Liver (tissue), 9 donors: ENCODE data around the gene PTCD2. TPM values are rescaled to one million over a fixed set of nuclear protein-coding genes. Genes with fewer than 3 reads are reported as not detected.
A peak's percentile ranks its signal among the peaks of the same experiment; 100 is the strongest.

Experiments
- DNase-seq: peaks from one replicate; pipeline ENCODE4 v3.0.0-alpha.2; 2017; ENCODE audit warnings: low spot score
- H3K27ac ChIP-seq, 2 donors: one replicate each; pipeline ENCODE4 v1.7.0; 2013; ENCODE audit warnings: inconsistent platforms in 2 of 2, low read length in 2 of 2, control low read depth in 1 of 2, low read depth in 1 of 2, mild to moderate bottlenecking in 1 of 2
- H3K27me3 ChIP-seq, 4 donors: one replicate each; pipeline versions ENCODE4 v1.6.1 to v1.7.0; 2013; ENCODE audit warnings: low read length in 3 of 4, inconsistent platforms in 1 of 4, mild to moderate bottlenecking in 1 of 4, moderate library complexity in 1 of 4; ENCODE audit not compliant: control insufficient read depth in 4 of 4, insufficient read depth in 4 of 4
- H3K36me3 ChIP-seq, 4 donors: one replicate each; pipeline versions ENCODE4 v1.6.1 to v1.7.0; 2013; ENCODE audit warnings: low read length in 3 of 4, mild to moderate bottlenecking in 3 of 4, low read depth in 1 of 4, moderate library complexity in 1 of 4; ENCODE audit not compliant: control insufficient read depth in 4 of 4, insufficient read depth in 3 of 4
- H3K4me1 ChIP-seq, 4 donors: one replicate each; pipeline versions ENCODE4 v1.6.1 to v1.7.0; 2013; ENCODE audit warnings: low read length in 3 of 4, mild to moderate bottlenecking in 3 of 4, moderate library complexity in 1 of 4; ENCODE audit not compliant: control insufficient read depth in 4 of 4, insufficient read depth in 4 of 4
- H3K4me3 ChIP-seq, 3 donors: one replicate each; pipeline versions ENCODE4 v1.6.1 to v1.7.0; 2013; ENCODE audit warnings: low read length in 3 of 3, control low read depth in 1 of 3, low read depth in 1 of 3, mild to moderate bottlenecking in 1 of 3
- H3K9ac ChIP-seq, 2 donors: one replicate each; pipeline ENCODE4 v1.7.0; 2013; ENCODE audit warnings: low read length in 2 of 2, mild to moderate bottlenecking in 2 of 2, moderate library complexity in 2 of 2, control low read depth in 1 of 2, low read depth in 1 of 2
- H3K9me3 ChIP-seq, 4 donors: one replicate each; pipeline versions ENCODE4 v1.6.1 to v1.7.0; 2013; ENCODE audit warnings: low read length in 3 of 4; ENCODE audit not compliant: control insufficient read depth in 4 of 4
- FOXA2 ChIP-seq: IDR thresholded peaks from 2 replicates; pipeline ENCODE4 v1.6.1; 2016; ENCODE audit warnings: antibody characterized with exemption
- HNF4A ChIP-seq, 2 donors: conservative IDR thresholded peaks; 2 replicates each; pipeline ENCODE4 v1.6.1; 2016; ENCODE audit warnings: antibody characterized with exemption in 2 of 2, mild to moderate bottlenecking in 2 of 2
- HNF4G ChIP-seq: IDR thresholded peaks from 2 replicates; pipeline ENCODE4 v1.6.1; 2016; ENCODE audit warnings: antibody characterized with exemption
- JUND ChIP-seq, 2 donors: IDR thresholded peaks; 2 replicates each; pipeline ENCODE4 v1.6.1; 2016; ENCODE audit warnings: antibody characterized with exemption in 2 of 2
- NR2F2 ChIP-seq: IDR thresholded peaks from 2 replicates; pipeline ENCODE4 v1.6.1; 2016; ENCODE audit warnings: antibody characterized with exemption
- RAD21 ChIP-seq, 2 donors: IDR thresholded peaks; 2 replicates each; pipeline ENCODE4 v1.6.1; 2016; ENCODE audit warnings: antibody characterized with exemption in 2 of 2, mild to moderate bottlenecking in 2 of 2
- RXRA ChIP-seq, 2 donors: IDR thresholded peaks; 2 replicates each; pipeline ENCODE4 v1.6.1; 2017 to 2018; ENCODE audit warnings: antibody characterized with exemption in 2 of 2, mild to moderate bottlenecking in 1 of 2
- SP1 ChIP-seq: IDR thresholded peaks from 2 replicates; pipeline ENCODE4 v1.6.1; 2018; ENCODE audit warnings: antibody characterized with exemption, mild to moderate bottlenecking
- YY1 ChIP-seq: IDR thresholded peaks from 2 replicates; pipeline ENCODE4 v1.6.1; 2016; ENCODE audit warnings: antibody characterized with exemption, mild to moderate bottlenecking
- WGBS: extraction: QIAGEN DNeasy Blood & Tissue Kit; methylation state at CpG from one replicate; pipeline ENCODE4 v1.1.7; 2013; 5-methylcytosine and 5-hydroxymethylcytosine counted together
- polyA plus RNA-seq, 2 donors: library from polyadenylated mRNA; stranded (reverse) in 1 of 2; unstranded in 1 of 2; fragments of 200-250 nt in 1 of 2; fragments of >200 nt in 1 of 2; fragmentation: Nextera tagmentation in 1 of 2; extraction: Ambion mirVana in 1 of 2; gene quantifications; one replicate each; pipeline versions ENCODE4 v1.2.1 to v1.2.3, GENCODE V29; 2013 to 2015
- total RNA-seq, 2 donors: library from RNA; depleted of rRNA; stranded (reverse); fragments of >200 nt; gene quantifications; one replicate each; pipeline ENCODE4 v1.2.3, GENCODE V29; 2014
- TF ChIP-seq, protein P1 (sequence below): fragments of 150-350 bp; IDR thresholded peaks from 2 replicates; pipeline ENCODE4 v1.5.1; 2017; ENCODE audit warnings: improper control_type of control experiment, low read depth, low read length; ENCODE audit not compliant: missing input control
- TF ChIP-seq, protein P2 (sequence below): IDR thresholded peaks from 2 replicates; pipeline ENCODE4 v1.6.1; 2016; ENCODE audit warnings: antibody characterized with exemption
- TF ChIP-seq, protein P3 (sequence below): IDR thresholded peaks from 2 replicates; pipeline ENCODE4 v1.6.1; 2016; ENCODE audit warnings: antibody characterized with exemption
- TF ChIP-seq, protein P4 (sequence below): IDR thresholded peaks from 2 replicates; pipeline ENCODE4 v1.6.1; 2016; ENCODE audit warnings: antibody characterized with exemption, mild to moderate bottlenecking
- donor health status: healthy.
- donor health status: healthy.
- donor health status: healthy.
- donor health status: healthy.
- donor health status: healthy.

Gene PTCD2
- total and polyA plus RNA-seq, 4 donors, result 4.4 to 5.9 (median 5.2) TPM

GRCh38 chr5:72338689-72339209 lies 18.6 kb downstream of the PTCD2 start (continued):
- TF ChIP-seq, protein P1, sequence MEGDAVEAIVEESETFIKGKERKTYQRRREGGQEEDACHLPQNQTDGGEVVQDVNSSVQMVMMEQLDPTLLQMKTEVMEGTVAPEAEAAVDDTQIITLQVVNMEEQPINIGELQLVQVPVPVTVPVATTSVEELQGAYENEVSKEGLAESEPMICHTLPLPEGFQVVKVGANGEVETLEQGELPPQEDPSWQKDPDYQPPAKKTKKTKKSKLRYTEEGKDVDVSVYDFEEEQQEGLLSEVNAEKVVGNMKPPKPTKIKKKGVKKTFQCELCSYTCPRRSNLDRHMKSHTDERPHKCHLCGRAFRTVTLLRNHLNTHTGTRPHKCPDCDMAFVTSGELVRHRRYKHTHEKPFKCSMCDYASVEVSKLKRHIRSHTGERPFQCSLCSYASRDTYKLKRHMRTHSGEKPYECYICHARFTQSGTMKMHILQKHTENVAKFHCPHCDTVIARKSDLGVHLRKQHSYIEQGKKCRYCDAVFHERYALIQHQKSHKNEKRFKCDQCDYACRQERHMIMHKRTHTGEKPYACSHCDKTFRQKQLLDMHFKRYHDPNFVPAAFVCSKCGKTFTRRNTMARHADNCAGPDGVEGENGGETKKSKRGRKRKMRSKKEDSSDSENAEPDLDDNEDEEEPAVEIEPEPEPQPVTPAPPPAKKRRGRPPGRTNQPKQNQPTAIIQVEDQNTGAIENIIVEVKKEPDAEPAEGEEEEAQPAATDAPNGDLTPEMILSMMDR, result no peak
- TF ChIP-seq FOXA2 (no peak), YY1 (no peak)

DNA sequence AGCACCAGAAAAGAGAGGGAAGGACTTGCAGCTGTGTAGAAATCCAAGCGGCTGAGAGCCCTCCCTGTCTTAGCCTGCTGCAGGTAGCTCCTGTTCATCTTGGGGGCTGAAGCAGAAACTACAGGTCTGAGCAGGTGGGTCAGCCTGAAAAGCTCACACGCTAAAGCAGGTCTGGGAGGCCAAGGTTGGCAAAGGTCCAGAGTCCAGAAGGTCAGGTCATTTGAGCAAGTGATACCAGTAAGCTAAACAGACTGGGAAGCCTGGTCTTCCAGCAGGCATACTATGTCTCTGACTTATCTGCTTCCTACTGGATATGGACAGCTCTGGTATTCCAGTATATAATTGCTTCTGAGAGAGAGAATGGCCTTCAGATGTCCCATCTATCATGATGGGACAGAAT lies 26.2 kb downstream of the PTCD2 start:
- H3K4me3 ChIP-seq, result no peak overlapping the region
- no peaks in the 10 kb centered on the region for H3K27me3 ChIP-seq
- peak overlapping the region in 1 of 2 donors; percentile 19 for H3K27ac ChIP-seq
- 57% methylated on average over 2 of the region's 2 CpGs for WGBS
- H3K36me3 ChIP-seq, result peaks cover 0 to 10% (median 5%) of the 10 kb centered on the region in 4 donors
- TF ChIP-seq FOXA2 (no peak), HNF4G (peak; percentile 68), HNF4A (conservative IDR thresholded peaks at IDR 0.05) (peak; percentile 93 to 95), SP1 (peak; percentile 83), RAD21 (IDR thresholded peaks at IDR 0.05) (peak in 1 of 2 donors; percentile 22), RXRA (IDR thresholded peaks at IDR 0.05) (peak; percentile 57 to 71), YY1 (no peak), JUND (IDR thresholded peaks at IDR 0.05) (peak in 1 of 2 donors; percentile 44)
- TF ChIP-seq, protein P2, sequence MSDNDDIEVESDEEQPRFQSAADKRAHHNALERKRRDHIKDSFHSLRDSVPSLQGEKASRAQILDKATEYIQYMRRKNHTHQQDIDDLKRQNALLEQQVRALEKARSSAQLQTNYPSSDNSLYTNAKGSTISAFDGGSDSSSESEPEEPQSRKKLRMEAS, result peak; percentile 31
- TF ChIP-seq, protein P3, sequence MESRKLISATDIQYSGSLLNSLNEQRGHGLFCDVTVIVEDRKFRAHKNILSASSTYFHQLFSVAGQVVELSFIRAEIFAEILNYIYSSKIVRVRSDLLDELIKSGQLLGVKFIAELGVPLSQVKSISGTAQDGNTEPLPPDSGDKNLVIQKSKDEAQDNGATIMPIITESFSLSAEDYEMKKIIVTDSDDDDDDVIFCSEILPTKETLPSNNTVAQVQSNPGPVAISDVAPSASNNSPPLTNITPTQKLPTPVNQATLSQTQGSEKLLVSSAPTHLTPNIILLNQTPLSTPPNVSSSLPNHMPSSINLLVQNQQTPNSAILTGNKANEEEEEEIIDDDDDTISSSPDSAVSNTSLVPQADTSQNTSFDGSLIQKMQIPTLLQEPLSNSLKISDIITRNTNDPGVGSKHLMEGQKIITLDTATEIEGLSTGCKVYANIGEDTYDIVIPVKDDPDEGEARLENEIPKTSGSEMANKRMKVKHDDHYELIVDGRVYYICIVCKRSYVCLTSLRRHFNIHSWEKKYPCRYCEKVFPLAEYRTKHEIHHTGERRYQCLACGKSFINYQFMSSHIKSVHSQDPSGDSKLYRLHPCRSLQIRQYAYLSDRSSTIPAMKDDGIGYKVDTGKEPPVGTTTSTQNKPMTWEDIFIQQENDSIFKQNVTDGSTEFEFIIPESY, result no peak
- TF ChIP-seq, protein P4, sequence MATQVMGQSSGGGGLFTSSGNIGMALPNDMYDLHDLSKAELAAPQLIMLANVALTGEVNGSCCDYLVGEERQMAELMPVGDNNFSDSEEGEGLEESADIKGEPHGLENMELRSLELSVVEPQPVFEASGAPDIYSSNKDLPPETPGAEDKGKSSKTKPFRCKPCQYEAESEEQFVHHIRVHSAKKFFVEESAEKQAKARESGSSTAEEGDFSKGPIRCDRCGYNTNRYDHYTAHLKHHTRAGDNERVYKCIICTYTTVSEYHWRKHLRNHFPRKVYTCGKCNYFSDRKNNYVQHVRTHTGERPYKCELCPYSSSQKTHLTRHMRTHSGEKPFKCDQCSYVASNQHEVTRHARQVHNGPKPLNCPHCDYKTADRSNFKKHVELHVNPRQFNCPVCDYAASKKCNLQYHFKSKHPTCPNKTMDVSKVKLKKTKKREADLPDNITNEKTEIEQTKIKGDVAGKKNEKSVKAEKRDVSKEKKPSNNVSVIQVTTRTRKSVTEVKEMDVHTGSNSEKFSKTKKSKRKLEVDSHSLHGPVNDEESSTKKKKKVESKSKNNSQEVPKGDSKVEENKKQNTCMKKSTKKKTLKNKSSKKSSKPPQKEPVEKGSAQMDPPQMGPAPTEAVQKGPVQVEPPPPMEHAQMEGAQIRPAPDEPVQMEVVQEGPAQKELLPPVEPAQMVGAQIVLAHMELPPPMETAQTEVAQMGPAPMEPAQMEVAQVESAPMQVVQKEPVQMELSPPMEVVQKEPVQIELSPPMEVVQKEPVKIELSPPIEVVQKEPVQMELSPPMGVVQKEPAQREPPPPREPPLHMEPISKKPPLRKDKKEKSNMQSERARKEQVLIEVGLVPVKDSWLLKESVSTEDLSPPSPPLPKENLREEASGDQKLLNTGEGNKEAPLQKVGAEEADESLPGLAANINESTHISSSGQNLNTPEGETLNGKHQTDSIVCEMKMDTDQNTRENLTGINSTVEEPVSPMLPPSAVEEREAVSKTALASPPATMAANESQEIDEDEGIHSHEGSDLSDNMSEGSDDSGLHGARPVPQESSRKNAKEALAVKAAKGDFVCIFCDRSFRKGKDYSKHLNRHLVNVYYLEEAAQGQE, result no peak
- H3K9ac ChIP-seq, result no peak overlapping the region
- no peak for DNase-seq
- H3K4me1 ChIP-seq, result peaks cover 2 to 10% (median 8%) of the 10 kb centered on the region in 4 donors
- no peaks in the 10 kb centered on the region for H3K9me3 ChIP-seq

DNA sequence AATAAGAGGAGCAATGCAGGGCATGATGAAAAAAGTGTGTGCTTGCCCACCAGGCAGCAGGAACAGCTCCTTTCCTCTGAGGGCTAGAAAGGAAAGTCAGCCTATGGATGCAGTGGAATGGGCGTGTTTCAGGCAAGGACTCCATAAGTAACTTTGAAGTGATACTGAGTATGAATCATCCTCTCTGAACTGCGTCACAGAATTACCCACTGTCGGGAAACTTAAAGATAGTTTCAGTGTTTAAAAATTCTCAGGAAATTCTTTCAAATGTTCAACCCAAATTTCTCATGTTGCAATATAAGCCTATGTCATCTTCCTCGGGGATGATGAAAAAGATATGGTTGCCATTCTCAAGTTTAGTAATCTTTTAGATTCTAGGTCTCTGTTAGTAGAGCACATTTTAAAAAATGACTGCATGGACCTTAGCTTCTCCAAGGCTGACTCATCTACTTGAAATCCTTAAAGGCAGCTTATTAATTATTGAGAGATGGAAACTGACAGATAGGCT lies 27.7 kb downstream of the PTCD2 start:
- Histone ChIP-seq H3K27me3 (no peaks in the 10 kb centered on the region), H3K9me3 (no peaks in the 10 kb centered on the region), H3K36me3 (peaks cover 0 to 10% (median 5%) of the 10 kb centered on the region in 4 donors), H3K9ac (no peak overlapping the region), H3K27ac (no peak overlapping the region), H3K4me1 (peaks cover 0 to 10% (median 8%) of the 10 kb centered on the region in 4 donors), H3K4me3 (no peak overlapping the region)
- TF ChIP-seq JUND (IDR thresholded peaks at IDR 0.05), result no peak
- no peak for TF ChIP-seq FOXA2
- TF ChIP-seq NR2F2, result no peak
- no peak for DNase-seq
- 89% methylated on average over 4 of the region's 4 CpGs for WGBS
